Sciatic nerve (tissue), 2 donors: ENCODE results near the gene SIX6. TPM values are rescaled to one million over a fixed set of nuclear protein-coding genes. Genes with fewer than 3 reads are reported as not detected.
"Not testable (repeated sequence)": the region's sequence is repeated elsewhere in the genome, so short reads cannot be mapped to it uniquely, and the experiment has no call there.

Source experiments
- ATAC-seq: fragments of 200-7000 bp; cut with Tn5 transposase; one replicate; pipeline ENCODE4 v1.9.1; 2020; ENCODE audit warnings: mild to moderate bottlenecking, moderate library complexity
- DNase-seq: peaks from one replicate; pipeline ENCODE4 v3.0.0-alpha.2; 2020; ENCODE audit warnings: low spot score
- intact Hi-C: fragments of 100-400 bp; cut with DNase I; formaldehyde crosslinking; loops from one replicate; pipeline ENCODE4 v1.14.2; 2022
- total RNA-seq: library from RNA; stranded (reverse); fragmentation: NEBNext Ultra II Directional; extraction: Animal tissue kit (Norgen Biotek cat#: 25700); gene quantifications from one replicate; pipeline ENCODE4 v1.2.1, GENCODE V29; 2021
- donor health status: DM: no; HTN: no; CAD: no.
- donor health status: DM: no; HTN: no; CAD: no.

SIX6 gene
- not detected for total RNA-seq

DNA sequence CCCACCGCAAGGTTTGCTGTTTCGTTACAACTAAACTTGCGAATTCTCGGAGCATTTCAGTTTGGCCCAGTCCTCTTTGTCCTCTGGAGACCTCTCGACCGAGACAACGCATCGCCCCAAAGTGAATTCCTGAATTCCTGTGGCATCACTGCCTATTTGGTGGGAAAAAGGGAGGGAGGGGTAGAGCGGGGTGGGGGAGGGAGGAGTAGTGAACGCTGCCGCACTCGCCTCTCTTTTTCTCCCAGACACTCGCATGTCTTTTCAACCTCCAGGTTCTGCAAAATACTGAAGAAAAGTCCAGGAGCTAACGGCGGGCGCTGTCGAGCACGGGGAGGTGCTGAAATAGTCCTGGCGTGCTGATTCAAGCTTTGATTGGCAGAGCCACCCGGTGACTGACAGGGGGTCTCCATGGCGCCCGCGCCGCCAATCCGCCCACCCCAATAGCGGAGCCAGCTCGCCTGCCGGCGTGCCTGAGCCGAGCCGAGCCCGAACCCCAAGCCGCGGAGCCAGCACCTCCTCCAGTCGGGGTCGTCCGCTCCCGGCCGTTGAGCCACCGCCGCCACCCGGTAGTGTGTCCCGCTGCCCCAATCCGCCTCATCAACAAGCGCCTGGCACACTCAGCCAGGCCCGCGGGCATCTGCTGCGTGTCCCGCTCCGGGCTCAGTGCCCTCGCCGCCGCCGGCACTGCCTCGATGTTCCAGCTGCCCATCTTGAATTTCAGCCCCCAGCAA is at the start of gene SIX6:
SIX6 (plus strand) TSS at position 440 of the 731 bp plus-strand sequence; CDS start at position 693, 253 bp downstream.
- no peak for DNase-seq
- ATAC-seq = peak; percentile 53
- intact Hi-C loops = no loop called here

DNA sequence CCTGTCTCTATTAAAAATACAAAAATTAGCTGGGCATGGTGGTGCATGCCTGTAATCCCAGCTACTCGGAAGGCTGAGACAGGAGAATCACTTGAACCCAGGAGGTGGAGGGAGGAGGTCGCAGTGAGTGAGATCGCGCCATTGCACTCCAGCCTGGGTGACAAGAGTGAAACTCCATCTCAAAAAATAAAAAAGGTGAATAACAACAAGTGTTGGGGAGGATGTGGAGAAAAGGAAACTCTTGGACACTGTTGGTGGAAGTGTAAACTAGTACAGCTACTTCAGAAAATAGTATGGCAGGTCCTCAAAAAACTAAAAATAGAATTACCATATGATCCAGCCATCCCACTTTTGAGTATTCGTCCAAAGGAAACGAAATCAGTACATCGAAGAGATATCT is 28.7 kb upstream of the SIX6 start:
- ATAC-seq, intact Hi-C loops, DNase-seq: not testable (repeated sequence)

DNA sequence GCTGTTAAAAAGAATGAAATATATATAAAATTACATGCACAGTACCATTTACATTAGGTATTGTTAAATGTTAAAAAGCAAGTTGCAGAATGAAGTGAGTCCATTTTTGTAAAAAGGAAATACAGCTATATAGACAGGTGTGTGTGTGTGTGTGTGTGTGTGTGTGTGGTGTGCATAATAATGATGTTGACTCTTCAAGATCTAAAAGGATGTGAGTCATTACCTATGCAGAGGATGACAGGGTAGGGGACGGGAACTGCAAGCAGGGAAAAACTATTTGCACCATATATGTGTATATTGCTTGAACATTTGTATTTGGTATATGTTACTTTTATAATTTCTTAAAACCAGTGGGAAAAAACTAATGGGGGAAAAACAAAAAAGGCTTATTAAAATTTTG is 26.2 kb upstream of the SIX6 start:
- no peak for ATAC-seq
- DNase-seq = no peak
- intact Hi-C loops = no loop called here

DNA sequence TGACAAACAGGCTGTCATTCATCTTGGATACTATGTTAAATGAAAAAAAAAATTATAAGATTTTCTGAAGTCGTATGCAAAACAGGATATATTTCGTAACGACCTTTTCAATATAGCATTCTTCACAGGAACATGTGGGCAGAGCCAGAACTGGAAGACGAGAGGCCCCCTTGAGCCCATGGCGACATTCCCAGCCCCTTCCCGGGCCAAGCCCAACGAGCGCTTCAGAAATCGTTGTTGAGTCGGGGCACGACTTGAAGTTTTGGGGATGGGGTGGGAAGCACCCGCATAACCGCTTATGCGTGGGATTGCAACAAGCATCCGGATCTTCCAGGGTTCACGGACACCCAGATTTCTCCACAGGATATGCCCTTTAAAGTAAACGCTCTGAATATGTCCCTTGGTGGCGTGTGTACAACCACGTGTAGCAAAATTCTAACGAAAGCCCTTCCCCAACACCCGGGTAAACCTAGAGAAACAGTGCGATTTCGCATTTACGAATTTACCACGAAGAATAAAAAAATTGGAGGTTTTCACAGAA is 23.8 kb upstream of the SIX6 start:
- ATAC-seq (peak; percentile 60), DNase-seq (no peak)
- intact Hi-C loops = no loop called here

DNA sequence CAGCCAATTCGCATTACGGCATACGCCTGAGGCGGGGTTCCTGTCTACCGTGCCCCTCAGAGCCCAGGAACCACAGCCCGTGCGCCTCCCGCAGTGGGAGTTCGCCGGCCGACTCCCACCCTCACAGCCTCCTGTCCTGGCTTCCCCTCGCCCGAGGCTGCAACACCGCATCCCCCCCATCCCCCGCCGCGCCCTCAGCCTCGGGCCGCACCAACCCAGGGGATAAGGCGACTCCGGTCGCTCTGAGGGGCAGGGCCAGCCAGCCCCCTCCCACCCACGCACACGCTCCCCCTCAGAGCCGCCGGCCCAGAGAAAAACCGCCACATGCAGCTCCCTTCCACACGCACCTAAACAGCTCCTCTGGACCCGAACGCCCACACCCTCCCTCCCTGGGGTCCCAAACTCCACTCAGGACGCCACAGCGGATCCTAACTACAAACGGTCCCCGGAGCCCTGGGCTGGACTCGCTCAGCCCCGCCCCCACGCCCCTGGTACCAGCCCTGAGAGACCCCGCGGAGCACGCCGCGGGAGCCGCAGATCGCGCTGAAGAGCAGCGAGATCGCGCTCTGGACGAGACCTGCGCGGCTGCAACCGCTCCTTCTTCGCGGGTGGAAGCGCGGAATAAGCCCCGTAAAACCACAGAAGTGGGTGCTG is 23.2 kb upstream of the SIX6 start, which contains the start of gene C14orf39:
C14orf39 (minus strand) TSS at position 466 of the 654 bp plus-strand sequence. CDS start 985 bp downstream, outside the sequence.
- ATAC-seq (peak; percentile 98), DNase-seq (peak; percentile 73)
- intact Hi-C loops = no loop called here

DNA sequence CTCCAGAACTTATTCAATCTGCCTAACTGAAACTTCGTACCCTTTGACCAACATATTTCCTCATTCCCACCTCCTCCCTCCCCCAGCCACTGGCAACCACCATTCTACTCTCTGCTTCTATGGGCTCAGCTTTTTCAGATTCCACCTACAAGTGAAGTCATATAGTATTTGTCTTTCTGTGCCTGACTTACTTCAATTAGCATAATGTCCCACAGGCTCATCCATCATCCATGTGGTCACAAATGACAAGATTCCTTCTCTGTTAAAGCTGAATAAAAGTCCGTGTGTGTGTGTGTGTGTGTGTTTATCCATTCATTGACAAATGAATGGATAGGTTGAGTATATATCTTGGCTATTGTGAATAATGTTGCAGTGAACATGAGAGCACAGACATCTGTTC is 21.7 kb upstream of the SIX6 start:
- DNase-seq = no peak
- no peak for ATAC-seq
- intact Hi-C loops = no loop called here

DNA sequence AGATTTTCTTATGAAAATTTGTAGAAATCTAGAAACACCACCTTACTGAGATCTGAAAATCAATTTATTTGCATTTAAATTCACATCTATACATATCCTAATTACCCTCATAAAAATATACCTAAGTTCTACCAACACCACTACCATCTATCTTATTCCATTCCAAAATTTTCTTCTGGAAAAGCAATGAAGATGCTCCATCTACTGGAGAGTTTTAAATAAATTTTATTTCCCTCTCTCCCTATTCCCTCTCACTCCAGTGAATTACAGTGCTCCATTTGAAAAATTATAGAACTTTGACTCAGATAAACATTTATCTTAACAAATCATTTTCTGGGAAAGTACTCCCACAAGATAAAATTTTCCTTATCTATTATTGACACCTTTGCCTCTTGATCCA is 20.8 kb upstream of the SIX6 start:
- ATAC-seq (no peak), DNase-seq (no peak)
- intact Hi-C loops = no loop called here

DNA sequence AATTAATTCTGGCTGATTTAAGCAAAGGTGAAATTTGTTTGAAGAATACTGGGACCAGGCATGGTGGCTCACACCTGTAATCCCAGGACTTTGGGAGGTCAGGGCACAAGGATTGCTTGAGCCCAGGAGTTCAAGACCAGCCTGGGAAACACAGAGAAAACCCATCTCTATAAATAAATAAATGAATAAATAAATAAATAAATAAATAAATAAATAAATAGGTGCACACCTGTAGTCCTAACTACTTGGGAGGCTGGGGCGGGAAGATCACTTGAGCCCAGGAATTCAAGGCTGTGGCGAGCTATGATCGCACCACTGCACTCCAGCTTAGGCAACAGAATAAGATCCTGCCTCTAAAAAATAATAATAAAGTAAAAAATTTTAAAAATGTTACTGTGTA is 18.7 kb upstream of the SIX6 start:
- DNase-seq = no peak
- intact Hi-C loops = no loop called here
- ATAC-seq = no peak

DNA sequence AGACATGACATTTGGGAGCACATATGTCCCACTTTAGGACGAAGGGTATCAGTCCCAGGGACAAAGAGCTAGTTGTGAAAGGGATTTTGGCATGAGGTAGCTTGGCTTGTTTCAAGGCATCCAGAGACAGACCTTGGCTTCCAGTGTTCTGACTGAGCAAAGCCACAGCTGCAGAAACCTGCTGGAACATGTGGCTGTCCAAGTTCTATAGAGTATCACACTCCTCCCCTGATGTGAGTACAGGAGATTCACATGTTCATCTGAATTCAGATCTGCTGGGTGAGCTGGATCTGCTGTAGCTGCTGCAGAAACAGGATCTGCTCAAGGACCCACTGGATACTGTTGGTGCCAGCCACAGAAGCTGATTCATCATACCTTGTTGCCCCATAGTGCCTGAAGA is 13.0 kb upstream of the SIX6 start:
- no peak for ATAC-seq
- intact Hi-C loops = no loop called here

DNA sequence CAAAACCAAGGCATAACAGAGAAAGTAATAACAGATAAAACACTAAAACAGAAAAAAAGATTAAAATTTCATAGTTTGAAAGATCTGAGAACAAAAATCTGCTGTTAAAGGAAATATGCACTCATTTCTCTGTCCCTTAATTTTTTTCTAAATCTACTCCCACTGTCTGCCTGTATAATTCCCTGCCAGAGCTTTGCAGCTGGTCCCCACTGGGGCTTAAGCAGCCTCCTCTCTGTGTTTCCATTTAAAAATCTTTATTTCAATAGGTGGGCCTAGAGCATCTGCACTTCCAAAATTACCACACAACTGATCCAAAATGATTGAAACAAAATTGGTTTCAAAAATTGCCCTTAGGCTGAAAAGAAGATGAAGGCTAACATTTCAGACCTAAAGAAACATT is 6.4 kb upstream of the SIX6 start:
- DNase-seq = no peak
- intact Hi-C loops = no loop called here
- no peak for ATAC-seq

More for the DNA sequence above, 13.0 kb upstream of the SIX6 start:
- DNase-seq = no peak

DNA sequence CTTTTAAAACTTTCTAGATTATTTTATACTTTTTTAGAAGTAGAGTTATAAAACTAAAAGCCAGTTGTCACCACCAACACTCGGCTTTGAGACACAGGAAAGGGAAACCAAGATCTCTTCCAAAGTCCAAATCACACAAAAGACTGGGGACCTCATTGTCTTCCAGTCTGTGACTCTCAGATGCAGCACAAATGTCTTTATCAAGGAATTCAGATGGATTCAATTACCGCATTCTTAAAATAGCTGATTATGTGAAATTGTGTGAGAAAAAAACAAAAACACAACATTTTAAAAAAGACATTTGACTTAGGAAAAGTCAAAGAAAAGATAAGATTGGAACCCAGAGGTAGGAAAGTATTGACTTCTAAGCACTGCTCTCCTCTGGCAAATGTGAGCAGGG is 3.5 kb upstream of the SIX6 start:
- DNase-seq (no peak), ATAC-seq (no peak)
- intact Hi-C loops = no loop called here

DNA sequence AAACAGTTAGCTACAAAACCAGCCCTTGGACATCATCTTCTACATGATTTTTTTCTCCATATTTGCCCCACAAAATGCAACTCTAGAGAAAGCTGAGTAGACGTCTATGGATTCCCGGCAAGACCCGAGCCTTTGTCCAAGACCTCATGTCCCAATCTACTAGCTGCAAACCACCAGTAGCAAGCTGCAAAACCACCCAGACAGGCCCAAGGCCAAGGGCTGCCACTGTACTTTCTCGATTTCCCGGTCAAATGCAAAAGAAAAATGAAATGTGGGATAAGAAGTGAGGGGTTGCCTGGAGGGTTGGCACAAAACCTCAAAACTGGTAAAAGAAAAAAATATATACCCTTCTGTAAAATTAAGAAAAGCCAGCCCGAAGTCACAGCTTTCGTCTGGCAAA is 2.9 kb upstream of the SIX6 start:
- DNase-seq (no peak), ATAC-seq (no peak)
- intact Hi-C loops = no loop called here

DNA sequence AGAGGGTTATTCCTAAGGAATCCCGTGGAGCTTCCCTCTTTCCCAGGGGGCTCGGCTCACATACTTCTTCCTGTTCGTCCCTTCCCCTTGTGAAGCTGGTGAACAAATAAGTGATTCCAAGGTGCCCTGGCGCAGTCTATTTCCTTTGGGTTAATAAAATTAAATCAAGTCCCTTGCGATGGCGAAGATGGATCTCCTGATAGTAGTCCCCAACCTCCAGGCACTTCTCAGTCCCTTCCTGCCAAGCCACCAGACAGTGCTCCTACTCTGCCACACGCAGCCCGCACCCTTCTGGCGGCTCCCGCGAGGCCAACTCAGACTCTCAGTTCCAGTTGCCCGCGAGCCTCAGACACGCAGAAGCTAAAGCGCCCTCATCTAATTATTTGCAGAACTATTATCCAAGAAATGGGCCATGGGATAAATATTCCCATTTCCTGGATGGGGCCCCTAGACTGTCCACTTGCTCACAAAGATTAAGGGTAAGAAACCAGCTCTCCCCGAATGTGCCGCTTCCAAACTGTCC is 2.4 kb upstream of the SIX6 start:
- intact Hi-C loops = no loop called here
- no peak for ATAC-seq
- no peak for DNase-seq

DNA sequence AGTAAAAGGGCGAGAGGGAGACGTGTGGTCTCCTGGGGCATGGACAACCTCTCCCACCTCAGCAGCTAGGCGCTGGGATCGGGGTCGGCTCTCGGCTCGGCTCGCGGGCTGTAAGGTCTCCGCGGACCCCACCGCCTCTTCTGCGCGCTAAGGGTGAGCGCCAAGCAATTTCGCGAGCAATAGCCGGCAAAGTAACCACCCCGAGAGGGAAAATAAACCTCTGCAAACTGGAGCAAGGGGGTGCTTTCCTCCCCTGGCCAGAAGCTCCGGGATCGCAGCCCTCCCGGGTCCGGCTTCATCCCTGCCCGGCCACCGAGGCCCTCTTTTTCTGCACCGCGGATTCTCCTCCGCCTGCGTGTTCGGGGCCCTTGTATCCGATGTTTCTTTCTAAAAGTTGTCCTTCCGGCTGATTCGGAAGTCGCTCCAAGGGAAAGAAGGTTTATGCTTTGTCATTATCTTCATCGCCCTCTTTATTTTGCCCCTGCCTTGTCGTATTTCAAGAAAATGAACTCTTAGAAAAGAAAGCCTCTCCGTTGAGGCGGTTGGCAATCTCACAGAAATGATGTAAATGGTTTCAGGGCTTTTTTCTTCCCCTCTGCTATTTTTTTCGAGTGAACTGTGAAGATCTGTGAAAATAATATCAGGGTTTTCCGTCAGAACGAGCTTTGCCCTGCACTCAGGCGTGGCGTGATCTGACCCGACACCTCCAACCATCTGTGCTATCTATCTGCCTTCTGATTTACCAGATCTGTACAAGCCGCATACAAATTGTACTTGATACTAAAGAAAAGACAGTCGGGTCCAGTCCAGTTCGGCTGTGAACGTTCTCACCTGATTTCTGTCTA is 1.7 kb upstream of the SIX6 start:
- no peak for ATAC-seq
- intact Hi-C loops = no loop called here

DNA sequence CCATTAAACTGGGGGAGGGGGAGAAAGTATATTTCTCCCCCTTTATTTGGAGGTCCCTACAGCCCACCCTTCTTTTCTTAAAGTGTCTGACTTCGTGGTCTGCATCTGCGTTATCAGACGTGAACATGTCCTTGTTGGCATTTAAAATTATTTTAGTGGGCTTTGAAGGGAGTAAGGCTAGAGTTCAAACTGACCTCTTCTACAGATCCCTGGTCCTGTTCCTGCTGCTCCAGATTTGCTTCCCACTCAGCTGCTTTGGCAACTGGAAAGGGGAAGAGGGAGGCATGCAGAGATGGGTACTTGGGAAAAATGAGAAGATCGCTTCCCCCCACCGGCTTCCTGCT is 611 bp upstream of the SIX6 start:
- DNase-seq (no peak), ATAC-seq (no peak)
- intact Hi-C loops = no loop called here

More for the DNA sequence above, 1.7 kb upstream of the SIX6 start:
- no peak for DNase-seq

DNA sequence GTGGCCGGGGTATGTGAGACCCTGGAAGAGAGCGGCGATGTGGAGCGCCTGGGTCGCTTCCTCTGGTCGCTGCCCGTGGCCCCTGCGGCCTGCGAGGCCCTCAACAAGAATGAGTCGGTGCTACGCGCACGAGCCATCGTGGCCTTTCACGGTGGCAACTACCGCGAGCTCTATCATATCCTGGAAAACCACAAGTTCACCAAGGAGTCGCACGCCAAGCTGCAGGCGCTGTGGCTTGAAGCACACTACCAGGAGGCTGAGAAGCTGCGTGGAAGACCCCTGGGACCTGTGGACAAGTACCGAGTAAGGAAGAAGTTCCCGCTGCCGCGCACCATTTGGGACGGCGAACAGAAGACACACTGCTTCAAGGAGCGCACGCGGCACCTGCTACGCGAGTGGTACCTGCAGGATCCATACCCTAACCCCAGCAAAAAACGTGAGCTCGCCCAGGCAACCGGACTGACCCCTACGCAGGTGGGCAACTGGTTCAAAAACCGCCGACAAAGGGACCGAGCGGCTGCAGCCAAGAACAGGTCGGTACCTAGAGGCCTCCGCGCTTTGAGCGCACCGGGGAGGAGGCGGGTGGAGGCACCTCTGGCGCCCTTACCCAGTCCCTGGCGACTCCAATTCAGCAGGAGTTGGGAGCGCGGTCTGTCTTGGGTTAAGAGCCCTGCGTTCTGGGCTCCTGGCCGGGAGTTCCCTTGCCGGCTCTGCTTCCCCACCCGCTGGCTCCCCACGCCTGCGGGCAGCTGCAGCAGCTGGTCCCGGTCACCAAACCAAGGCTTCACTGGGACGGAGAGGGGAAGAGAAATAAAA is 700 bp downstream of the SIX6 start:
- intact Hi-C loops = no loop called here
- DNase-seq (no peak), ATAC-seq (no peak)

DNA sequence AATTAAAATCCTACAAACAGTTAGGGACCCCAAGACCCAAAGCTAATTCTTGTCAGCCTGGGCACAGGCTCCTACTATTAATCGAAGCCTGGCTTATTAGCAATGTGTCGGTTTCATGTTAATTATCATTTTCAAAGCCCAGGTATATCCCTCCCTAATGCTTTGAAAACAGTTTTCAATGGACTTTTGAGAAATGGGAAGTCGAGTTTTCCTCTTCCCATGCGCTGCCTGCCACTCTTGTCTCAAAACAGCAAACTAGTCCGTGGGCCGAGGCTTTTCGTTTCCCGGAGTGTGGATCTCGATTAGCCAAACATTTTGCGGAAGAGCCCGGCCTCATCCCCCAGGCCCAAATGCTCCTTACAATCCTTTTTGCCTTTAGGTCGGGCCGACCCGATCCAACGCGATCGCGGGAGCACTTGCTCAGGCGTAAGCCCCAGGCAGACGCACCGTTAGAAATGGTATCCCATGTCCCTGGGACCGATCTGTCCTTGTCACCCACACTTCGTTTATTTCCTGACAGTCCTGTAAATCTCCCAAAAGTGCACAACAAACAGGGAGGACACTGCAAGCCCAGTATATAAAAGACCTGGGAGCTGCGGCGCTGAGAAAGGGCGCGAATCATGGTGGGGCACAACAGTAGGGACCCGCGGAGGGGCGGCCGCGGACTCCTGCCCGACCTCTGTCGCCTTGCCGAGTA is 1.5 kb downstream of the SIX6 start:
- intact Hi-C loops = no loop called here
- DNase-seq (no peak), ATAC-seq (no peak)

DNA sequence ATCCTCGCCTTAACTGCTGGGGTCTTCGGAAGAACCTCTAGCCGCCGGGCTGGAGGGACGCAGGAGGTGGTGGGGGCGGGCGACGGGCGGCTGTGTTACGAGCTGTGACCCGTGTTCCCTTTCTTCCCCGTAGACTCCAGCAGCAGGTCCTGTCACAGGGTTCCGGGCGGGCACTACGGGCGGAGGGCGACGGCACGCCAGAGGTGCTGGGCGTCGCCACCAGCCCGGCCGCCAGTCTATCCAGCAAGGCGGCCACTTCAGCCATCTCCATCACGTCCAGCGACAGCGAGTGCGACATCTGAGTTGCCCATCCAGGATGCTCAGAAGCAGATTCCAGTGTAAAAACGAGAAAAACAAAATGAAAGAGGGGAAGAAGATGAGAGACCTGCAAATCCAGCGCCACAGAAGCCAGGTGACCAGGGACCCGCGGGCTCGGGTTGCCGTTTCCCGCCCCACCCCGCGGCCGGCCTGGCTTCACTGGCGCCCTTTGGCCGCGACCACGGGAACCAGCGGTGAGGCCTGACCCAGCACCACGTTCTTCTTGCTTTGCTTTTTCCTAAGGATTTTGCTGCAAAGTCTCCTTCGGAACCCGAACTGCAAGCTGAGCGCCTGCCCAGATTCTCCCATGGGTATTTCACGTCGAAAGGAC is 2.1 kb downstream of the SIX6 start:
- no peak for DNase-seq
- ATAC-seq = no peak
- intact Hi-C loops = no loop called here
